CD4-positive, alpha-beta T cell treated with Interferon alpha-2 for 1 hour (primary cell): ENCODE results near the gene SH3BGR.

Experiments
- DNase-seq, 2 donors: peaks; one replicate each; pipeline ENCODE4 v3.0.0-alpha.2; 2020 to 2022

Gene SH3BGR

GRCh38 chr21:39555911-39556590 is 104.3 kb downstream of the SH3BGR start:
- no peak for DNase-seq

GRCh38 chr21:39559511-39559910 is 107.7 kb downstream of the SH3BGR start:
- DNase-seq, result no peak

GRCh38 chr21:39561140-39561539 is 109.4 kb downstream of the SH3BGR start:
- DNase-seq, result no peak

DNA sequence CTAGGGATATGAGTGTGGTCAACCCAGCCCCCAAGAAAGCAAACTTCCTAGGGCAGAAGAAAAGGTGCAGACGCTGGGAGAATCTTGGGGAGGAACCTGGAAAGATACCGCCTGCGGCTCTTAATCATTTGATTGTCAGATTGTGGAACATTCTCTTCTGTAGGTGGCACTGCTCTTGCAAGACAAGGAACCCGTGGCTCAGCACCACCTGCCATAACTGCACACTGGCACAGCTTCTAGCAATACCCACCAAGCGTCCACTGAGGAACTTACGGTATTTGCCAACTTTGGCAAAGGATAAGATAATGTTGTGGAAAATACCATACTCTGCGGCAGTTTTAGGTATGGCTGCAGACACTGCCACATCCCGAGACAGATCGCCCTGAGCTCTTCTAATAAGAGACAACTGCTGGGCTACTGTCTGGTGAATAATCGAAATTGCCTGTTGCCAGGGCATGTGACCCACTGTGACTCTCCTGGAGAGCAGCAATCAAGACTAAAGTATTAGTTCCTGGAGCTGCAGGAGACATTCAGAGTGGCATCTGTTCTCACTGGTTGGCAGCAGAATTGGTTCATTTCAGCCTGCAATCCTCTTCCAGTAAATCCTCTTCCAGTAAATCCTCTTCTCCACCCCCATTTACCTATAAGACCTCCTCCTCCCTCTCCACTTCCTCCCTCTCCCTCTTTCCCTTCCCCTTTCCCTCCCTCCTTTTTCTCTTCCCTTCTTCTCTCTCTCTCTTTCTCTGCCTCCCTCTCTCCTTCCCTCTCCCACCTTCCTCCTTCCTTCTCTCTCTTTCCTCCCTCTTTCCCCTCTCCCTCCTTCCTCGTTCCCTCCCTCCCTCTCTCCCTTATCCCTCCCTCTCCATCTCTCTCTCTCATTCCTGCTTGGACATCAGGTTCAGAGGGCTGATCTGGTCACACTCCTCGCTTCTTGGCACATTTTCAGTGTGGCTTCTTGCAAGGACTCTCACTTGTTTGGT is 111.3 kb downstream of the SH3BGR start:
- DNase-seq, result no peak

DNA sequence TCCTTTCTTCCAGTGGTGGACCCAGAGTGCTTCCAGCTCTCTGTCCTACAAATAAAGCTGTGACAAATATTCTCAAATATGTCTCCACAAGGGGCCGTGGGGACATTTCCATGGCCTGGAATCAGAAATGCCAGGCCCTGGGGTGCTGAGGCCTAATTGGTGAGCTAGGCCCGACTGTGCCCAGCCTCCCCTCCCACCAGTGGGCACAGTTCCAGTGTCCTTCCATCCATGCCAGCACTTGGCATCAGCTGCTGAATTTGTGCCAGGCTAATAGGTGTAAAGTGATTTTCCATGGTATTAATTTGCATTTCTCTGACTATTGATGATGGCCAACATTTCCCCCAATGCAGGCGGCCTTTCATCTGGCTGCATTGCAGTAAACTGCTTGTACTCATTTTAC is 112.4 kb downstream of the SH3BGR start:
- DNase-seq, result no peak
